Uterus (tissue), 4 donors: ENCODE results near the gene KIF26B. TPM values are rescaled to one million over a fixed set of nuclear protein-coding genes. Genes with fewer than 3 reads are reported as not detected.

Source experiments
- DNase-seq, 2 donors: peaks; one replicate each; pipeline ENCODE4 v3.0.0-alpha.2; 2019 to 2020
- H3K27ac ChIP-seq, 2 donors: fragments of 200-600 bp; sonication (generic); 1 replicate in 1 of 2; 2 replicates in 1 of 2; pipeline ENCODE4 v1.5.1; 2016 to 2018
- H3K27me3 ChIP-seq, 2 donors: fragments of 200-600 bp; sonication (generic); one replicate each; pipeline ENCODE4 v1.5.1; 2018 to 2019; ENCODE audit warnings: control low read depth in 1 of 2
- H3K36me3 ChIP-seq, 2 donors: fragments of 200-600 bp; sonication (generic); one replicate each; pipeline ENCODE4 v1.5.1; 2019; ENCODE audit warnings: control low read depth in 1 of 2
- H3K4me1 ChIP-seq, 2 donors: fragments of 200-600 bp; sonication (generic); one replicate each; pipeline ENCODE4 v1.5.1; 2018 to 2019; ENCODE audit warnings: control low read depth in 1 of 2
- H3K4me3 ChIP-seq, 2 donors: fragments of 200-600 bp; sonication (generic); 1 replicate in 1 of 2; 2 replicates in 1 of 2; pipeline ENCODE4 v1.5.1; 2018 to 2019; ENCODE audit warnings: mild to moderate bottlenecking in 1 of 2
- H3K9me3 ChIP-seq, 2 donors: fragments of 200-600 bp; sonication (generic); one replicate each; pipeline ENCODE4 v1.5.1; 2019; ENCODE audit warnings: control low read depth in 1 of 2
- CTCF ChIP-seq, 4 experiments: fragments of 200-600 bp in 2 of 4; fragments of 450-650 bp in 2 of 4; sonication (generic) in 2 of 4; IDR thresholded peaks; one replicate each; pipeline ENCODE4 v1.5.1; 2016 to 2019; ENCODE audit warnings: antibody characterized with exemption in 4 of 4, mild to moderate bottlenecking in 2 of 4, moderate library complexity in 1 of 4
- POLR2A ChIP-seq, 2 donors: fragments of 450-650 bp; IDR thresholded peaks; one replicate each; pipeline ENCODE4 v1.6.1; 2016; ENCODE audit warnings: antibody characterized with exemption in 2 of 2, mild to moderate bottlenecking in 1 of 2, moderate library complexity in 1 of 2
- intact Hi-C: fragments of 100-400 bp; cut with DNase I; formaldehyde crosslinking; loops from one replicate; pipeline ENCODE4 v1.15.1; 2023; ENCODE audit warnings: low total_unique reads
- total RNA-seq, 4 donors: library from RNA; depleted of rRNA in 3 of 4; stranded (reverse); fragments of >200 nt in 3 of 4; gene quantifications; one replicate each; pipeline versions ENCODE4 v1.1.0 to v1.2.4, GENCODE V29; 2014 to 2023
- donor health status: DM: yes; HTN: yes; CAD: no.

The KIF26B gene
- total RNA-seq, 4 donors from 2014 or later = 0.27 to 17.4 (median 1.3) TPM; not detected in 1

GRCh38 chr1:245205396-245205795 lies 50.6 kb downstream of the KIF26B start:
- TF ChIP-seq POLR2A (IDR thresholded peaks at IDR 0.05) (no peak), CTCF (IDR thresholded peaks at IDR 0.05) (no peak)
- intact Hi-C loops = no loop called here

GRCh38 chr1:245205864-245206263 lies 51.1 kb downstream of the KIF26B start:
- Histone ChIP-seq H3K36me3 (no peaks in the 10 kb centered on the region), H3K9me3 (no peaks in the 10 kb centered on the region), H3K4me3 (no peak overlapping the region), H3K27me3 (no peaks in the 10 kb centered on the region), H3K4me1 (no peaks in the 10 kb centered on the region), H3K27ac (no peak overlapping the region)
- no peak for DNase-seq
- TF ChIP-seq CTCF (IDR thresholded peaks at IDR 0.05) (no peak), POLR2A (IDR thresholded peaks at IDR 0.05) (no peak)
- intact Hi-C loops = no loop called here

More at GRCh38 chr1:245205396-245205795, 50.6 kb downstream of the KIF26B start:
- H3K27me3 ChIP-seq = no peaks in the 10 kb centered on the region
- no peak overlapping the region for H3K27ac ChIP-seq
- no peaks in the 10 kb centered on the region for H3K36me3 ChIP-seq
- H3K4me3 ChIP-seq = no peak overlapping the region
- DNase-seq = no peak
- no peaks in the 10 kb centered on the region for H3K4me1 ChIP-seq
- H3K9me3 ChIP-seq = no peaks in the 10 kb centered on the region

GRCh38 chr1:245207056-245207638 lies 52.4 kb downstream of the KIF26B start:
- intact Hi-C loops = no loop called here
- Histone ChIP-seq H3K4me3 (no peak overlapping the region), H3K4me1 (no peaks in the 10 kb centered on the region), H3K27ac (no peak overlapping the region), H3K27me3 (no peaks in the 10 kb centered on the region), H3K9me3 (no peaks in the 10 kb centered on the region), H3K36me3 (no peaks in the 10 kb centered on the region)
- TF ChIP-seq CTCF (IDR thresholded peaks at IDR 0.05) (no peak), POLR2A (IDR thresholded peaks at IDR 0.05) (no peak)
- no peak for DNase-seq

- no peaks in the 10 kb centered on the region for H3K9me3 ChIP-seq
- H3K27me3 ChIP-seq = no peaks in the 10 kb centered on the region
- no peak overlapping the region for H3K4me3 ChIP-seq
- TF ChIP-seq POLR2A (IDR thresholded peaks at IDR 0.05) (no peak), CTCF (IDR thresholded peaks at IDR 0.05) (no peak)
- H3K27ac ChIP-seq = no peak overlapping the region
- intact Hi-C loops = no loop called here
- no peak for DNase-seq
- H3K36me3 ChIP-seq = no peaks in the 10 kb centered on the region
- H3K4me1 ChIP-seq = no peaks in the 10 kb centered on the region
Observed at GRCh38 chr1:245207801-245208200, 53.0 kb downstream of the KIF26B start.

GRCh38 chr1:245209658-245210435 lies 55.1 kb downstream of the KIF26B start:
- intact Hi-C loops = no loop called here
- no peaks in the 10 kb centered on the region for H3K4me1 ChIP-seq
- no peaks in the 10 kb centered on the region for H3K27me3 ChIP-seq
- DNase-seq = no peak
- H3K36me3 ChIP-seq = no peaks in the 10 kb centered on the region
- H3K27ac ChIP-seq = no peak overlapping the region
- no peak overlapping the region for H3K4me3 ChIP-seq
- no peaks in the 10 kb centered on the region for H3K9me3 ChIP-seq
- TF ChIP-seq CTCF (IDR thresholded peaks at IDR 0.05) (no peak), POLR2A (IDR thresholded peaks at IDR 0.05) (no peak)
